ENCODE measurements around the gene EIF4G3.
"Not testable (repeated sequence)": the region's sequence is repeated elsewhere in the genome, so short reads cannot be mapped to it uniquely, and the experiment has no call there.

Gene EIF4G3

GRCh38 chr1:21201238-21201637 is 24.5 kb upstream of the EIF4G3 start:
- H3K23ac ChIP-seq (ENCODE audit: low read length in 2 of 2); H2BK12ac ChIP-seq (ENCODE audit: low read length in 2 of 2); H4K8ac ChIP-seq (ENCODE audit: low read length); H3K4me2 ChIP-seq (ENCODE audit: low read length, poor library complexity, severe bottlenecking); H3K27me3 ChIP-seq (ENCODE audit: control insufficient read depth in 1 of 2, insufficient read depth in 1 of 2, low read length in 2 of 2); DNase-seq; H3K4me1 ChIP-seq (ENCODE audit: control insufficient read depth, insufficient read depth, low read depth, low read length); H3K9ac ChIP-seq (ENCODE audit: low read length); H3K9me3 ChIP-seq (ENCODE audit: control insufficient read depth, low read length); H3K36me3 ChIP-seq (ENCODE audit: control insufficient read depth in 1 of 2, insufficient read depth in 2 of 2, low read depth in 1 of 2, low read length in 2 of 2); H2BK120ac ChIP-seq (ENCODE audit: low read depth, low read length); H2AK5ac ChIP-seq (ENCODE audit: low read length, severe bottlenecking); H2BK5ac ChIP-seq (ENCODE audit: low read depth, low read length, poor library complexity, severe bottlenecking); H3K4ac ChIP-seq (ENCODE audit: low read depth in 1 of 2, low read length in 2 of 2); H2BK15ac ChIP-seq (ENCODE audit: low read depth, poor library complexity, severe bottlenecking); H3K79me1 ChIP-seq (replicated peaks; ENCODE audit: low read length, poor library complexity, severe bottlenecking); H4K91ac ChIP-seq (ENCODE audit: low read length); H3K14ac ChIP-seq (ENCODE audit: low read length in 2 of 2); H3K18ac ChIP-seq (ENCODE audit: low read depth in 1 of 2, low read length in 2 of 2); H2AFZ ChIP-seq (ENCODE audit: low read depth, low read length); H3K27ac ChIP-seq (ENCODE audit: low read length, poor library complexity, severe bottlenecking); H3K4me3 ChIP-seq (ENCODE audit: insufficient read depth in 1 of 2, low read depth in 1 of 2, low read length in 2 of 2): not testable (repeated sequence)
- WGBS, result 96% methylated on average over 5 of the region's 5 CpGs

- H3K23ac ChIP-seq (ENCODE audit: low read length in 2 of 2), result no peak overlapping the region
- no peak overlapping the region for H3K18ac ChIP-seq (ENCODE audit: low read depth in 1 of 2, low read length in 2 of 2)
- no peak overlapping the region for H2BK12ac ChIP-seq (ENCODE audit: low read length in 2 of 2)
- H4K91ac ChIP-seq (ENCODE audit: low read length), result no peak overlapping the region
- H3K9me3 ChIP-seq (ENCODE audit: control insufficient read depth, low read length), result no peaks in the 10 kb centered on the region
- H2AFZ ChIP-seq (ENCODE audit: low read depth, low read length), result no peak overlapping the region
- H3K9ac ChIP-seq (ENCODE audit: low read length), result no peak overlapping the region
- H3K79me1 ChIP-seq (replicated peaks; ENCODE audit: low read length, poor library complexity, severe bottlenecking), result no peaks in the 10 kb centered on the region
- peak; percentile 77 for DNase-seq
- no peaks in the 10 kb centered on the region for H3K36me3 ChIP-seq (ENCODE audit: control insufficient read depth in 1 of 2, insufficient read depth in 2 of 2, low read depth in 1 of 2, low read length in 2 of 2)
- no peak overlapping the region for H4K8ac ChIP-seq (ENCODE audit: low read length)
- H2BK120ac ChIP-seq (ENCODE audit: low read depth, low read length), result no peak overlapping the region
- H3K4me1 ChIP-seq (ENCODE audit: control insufficient read depth, insufficient read depth, low read depth, low read length), result no peaks in the 10 kb centered on the region
- WGBS, result 77% methylated on average over 6 of the region's 6 CpGs
- no peak overlapping the region for H3K4ac ChIP-seq (ENCODE audit: low read depth in 1 of 2, low read length in 2 of 2)
- no peak overlapping the region for H3K4me3 ChIP-seq (ENCODE audit: insufficient read depth in 1 of 2, low read depth in 1 of 2, low read length in 2 of 2)
- no peak overlapping the region for H3K4me2 ChIP-seq (ENCODE audit: low read length, poor library complexity, severe bottlenecking)
- no peak overlapping the region for H3K27ac ChIP-seq (ENCODE audit: low read length, poor library complexity, severe bottlenecking)
- H3K27me3 ChIP-seq (ENCODE audit: control insufficient read depth in 1 of 2, insufficient read depth in 1 of 2, low read length in 2 of 2), result no peaks in the 10 kb centered on the region
- H2BK15ac ChIP-seq (ENCODE audit: low read depth, poor library complexity, severe bottlenecking), result no peak overlapping the region
- no peak overlapping the region for H2AK5ac ChIP-seq (ENCODE audit: low read length, severe bottlenecking)
- H2BK5ac ChIP-seq (ENCODE audit: low read depth, low read length, poor library complexity, severe bottlenecking), result no peak overlapping the region
- no peak overlapping the region for H3K14ac ChIP-seq (ENCODE audit: low read length in 2 of 2)
Measured at GRCh38 chr1:21200767-21201166, 24.1 kb upstream of the EIF4G3 start.

GRCh38 chr1:21198929-21199328 is 22.2 kb upstream of the EIF4G3 start:
- Histone ChIP-seq H3K4me3 (ENCODE audit: insufficient read depth in 1 of 2, low read depth in 1 of 2, low read length in 2 of 2) (no peak overlapping the region), H3K4me1 (ENCODE audit: control insufficient read depth, insufficient read depth, low read depth, low read length) (no peaks in the 10 kb centered on the region), H2BK12ac (ENCODE audit: low read length in 2 of 2) (no peak overlapping the region), H2BK5ac (ENCODE audit: low read depth, low read length, poor library complexity, severe bottlenecking) (no peak overlapping the region), H4K8ac (ENCODE audit: low read length) (no peak overlapping the region), H3K23ac (ENCODE audit: low read length in 2 of 2) (no peak overlapping the region), H3K4ac (ENCODE audit: low read depth in 1 of 2, low read length in 2 of 2) (no peak overlapping the region), H3K79me1 (replicated peaks; ENCODE audit: low read length, poor library complexity, severe bottlenecking) (no peaks in the 10 kb centered on the region), H3K9ac (ENCODE audit: low read length) (no peak overlapping the region), H2AFZ (ENCODE audit: low read depth, low read length) (no peak overlapping the region), H2BK15ac (ENCODE audit: low read depth, poor library complexity, severe bottlenecking) (no peak overlapping the region), H3K27me3 (ENCODE audit: control insufficient read depth in 1 of 2, insufficient read depth in 1 of 2, low read length in 2 of 2) (no peaks in the 10 kb centered on the region), H3K27ac (ENCODE audit: low read length, poor library complexity, severe bottlenecking) (no peak overlapping the region), H2AK5ac (ENCODE audit: low read length, severe bottlenecking) (no peak overlapping the region), H3K9me3 (ENCODE audit: control insufficient read depth, low read length) (no peaks in the 10 kb centered on the region), H4K91ac (ENCODE audit: low read length) (no peak overlapping the region), H3K18ac (ENCODE audit: low read depth in 1 of 2, low read length in 2 of 2) (no peak overlapping the region), H3K14ac (ENCODE audit: low read length in 2 of 2) (no peak overlapping the region), H3K4me2 (ENCODE audit: low read length, poor library complexity, severe bottlenecking) (no peak overlapping the region), H3K36me3 (ENCODE audit: control insufficient read depth in 1 of 2, insufficient read depth in 2 of 2, low read depth in 1 of 2, low read length in 2 of 2) (no peaks in the 10 kb centered on the region), H2BK120ac (ENCODE audit: low read depth, low read length) (no peak overlapping the region)
- no peak for DNase-seq
- WGBS, result 51% methylated on average over 3 of the region's 4 CpGs

- Histone ChIP-seq H3K4me2 (ENCODE audit: low read length, poor library complexity, severe bottlenecking) (no peak overlapping the region), H3K4me3 (ENCODE audit: insufficient read depth in 1 of 2, low read depth in 1 of 2, low read length in 2 of 2) (no peak overlapping the region), H3K9me3 (ENCODE audit: control insufficient read depth, low read length) (no peaks in the 10 kb centered on the region), H2AK5ac (ENCODE audit: low read length, severe bottlenecking) (no peak overlapping the region), H3K4me1 (ENCODE audit: control insufficient read depth, insufficient read depth, low read depth, low read length) (no peaks in the 10 kb centered on the region), H3K36me3 (ENCODE audit: control insufficient read depth in 1 of 2, insufficient read depth in 2 of 2, low read depth in 1 of 2, low read length in 2 of 2) (no peaks in the 10 kb centered on the region), H2BK120ac (ENCODE audit: low read depth, low read length) (no peak overlapping the region), H3K9ac (ENCODE audit: low read length) (no peak overlapping the region), H3K27me3 (ENCODE audit: control insufficient read depth in 1 of 2, insufficient read depth in 1 of 2, low read length in 2 of 2) (peaks cover 0 to 12% of the 10 kb centered on the region in 2 experiments), H4K8ac (ENCODE audit: low read length) (no peak overlapping the region), H3K18ac (ENCODE audit: low read depth in 1 of 2, low read length in 2 of 2) (no peak overlapping the region), H3K23ac (ENCODE audit: low read length in 2 of 2) (no peak overlapping the region), H2BK5ac (ENCODE audit: low read depth, low read length, poor library complexity, severe bottlenecking) (no peak overlapping the region), H2BK12ac (ENCODE audit: low read length in 2 of 2) (no peak overlapping the region), H2BK15ac (ENCODE audit: low read depth, poor library complexity, severe bottlenecking) (no peak overlapping the region), H3K4ac (ENCODE audit: low read depth in 1 of 2, low read length in 2 of 2) (no peak overlapping the region), H3K79me1 (replicated peaks; ENCODE audit: low read length, poor library complexity, severe bottlenecking) (no peaks in the 10 kb centered on the region), H4K91ac (ENCODE audit: low read length) (no peak overlapping the region), H3K27ac (ENCODE audit: low read length, poor library complexity, severe bottlenecking) (no peak overlapping the region), H3K14ac (ENCODE audit: low read length in 2 of 2) (no peak overlapping the region), H2AFZ (ENCODE audit: low read depth, low read length) (no peak overlapping the region)
- no peak for DNase-seq
- 97% methylated on average over 3 of the region's 4 CpGs for WGBS
Measured at GRCh38 chr1:21192871-21193270, 16.2 kb upstream of the EIF4G3 start.

Measured in mesenchymal stem cell (in vitro differentiated cells and primary cell).